ENCODE results near the gene SLX4IP.

- TF ChIP-seq, protein P1, sequence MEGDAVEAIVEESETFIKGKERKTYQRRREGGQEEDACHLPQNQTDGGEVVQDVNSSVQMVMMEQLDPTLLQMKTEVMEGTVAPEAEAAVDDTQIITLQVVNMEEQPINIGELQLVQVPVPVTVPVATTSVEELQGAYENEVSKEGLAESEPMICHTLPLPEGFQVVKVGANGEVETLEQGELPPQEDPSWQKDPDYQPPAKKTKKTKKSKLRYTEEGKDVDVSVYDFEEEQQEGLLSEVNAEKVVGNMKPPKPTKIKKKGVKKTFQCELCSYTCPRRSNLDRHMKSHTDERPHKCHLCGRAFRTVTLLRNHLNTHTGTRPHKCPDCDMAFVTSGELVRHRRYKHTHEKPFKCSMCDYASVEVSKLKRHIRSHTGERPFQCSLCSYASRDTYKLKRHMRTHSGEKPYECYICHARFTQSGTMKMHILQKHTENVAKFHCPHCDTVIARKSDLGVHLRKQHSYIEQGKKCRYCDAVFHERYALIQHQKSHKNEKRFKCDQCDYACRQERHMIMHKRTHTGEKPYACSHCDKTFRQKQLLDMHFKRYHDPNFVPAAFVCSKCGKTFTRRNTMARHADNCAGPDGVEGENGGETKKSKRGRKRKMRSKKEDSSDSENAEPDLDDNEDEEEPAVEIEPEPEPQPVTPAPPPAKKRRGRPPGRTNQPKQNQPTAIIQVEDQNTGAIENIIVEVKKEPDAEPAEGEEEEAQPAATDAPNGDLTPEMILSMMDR (IDR thresholded peaks at IDR 0.05 in 2 of 3, conservative IDR thresholded peaks at IDR 0.05 in 1 of 3; ENCODE audit: borderline replicate concordance in 1 of 3, insufficient read depth in 1 of 3, low read depth in 2 of 3, low read length in 2 of 3) = no peak
- TF ChIP-seq POLR2A (IDR thresholded peaks at IDR 0.05; ENCODE audit: borderline replicate concordance, extremely low read depth, insufficient read depth, insufficient read length) = no peak
- no peak for TF ChIP-seq MAX (IDR thresholded peaks at IDR 0.05)
- TF ChIP-seq POLR2AphosphoS5 (IDR thresholded peaks at IDR 0.05; ENCODE audit: low read depth, low read length) = no peak
- no peak for TF ChIP-seq ZFX (IDR thresholded peaks at IDR 0.05)
- TF ChIP-seq EZH2phosphoT487 (IDR thresholded peaks at IDR 0.05; ENCODE audit: borderline replicate concordance) = no peak
- TF ChIP-seq EZH2 (IDR thresholded peaks at IDR 0.05) = no peak
- TF ChIP-seq CEBPB (IDR thresholded peaks at IDR 0.05; ENCODE audit: low read depth) = no peak
- TF ChIP-seq ZNF274 (IDR thresholded peaks at IDR 0.05; ENCODE audit: low read depth, low read length) = no peak
- TF ChIP-seq, protein P2, sequence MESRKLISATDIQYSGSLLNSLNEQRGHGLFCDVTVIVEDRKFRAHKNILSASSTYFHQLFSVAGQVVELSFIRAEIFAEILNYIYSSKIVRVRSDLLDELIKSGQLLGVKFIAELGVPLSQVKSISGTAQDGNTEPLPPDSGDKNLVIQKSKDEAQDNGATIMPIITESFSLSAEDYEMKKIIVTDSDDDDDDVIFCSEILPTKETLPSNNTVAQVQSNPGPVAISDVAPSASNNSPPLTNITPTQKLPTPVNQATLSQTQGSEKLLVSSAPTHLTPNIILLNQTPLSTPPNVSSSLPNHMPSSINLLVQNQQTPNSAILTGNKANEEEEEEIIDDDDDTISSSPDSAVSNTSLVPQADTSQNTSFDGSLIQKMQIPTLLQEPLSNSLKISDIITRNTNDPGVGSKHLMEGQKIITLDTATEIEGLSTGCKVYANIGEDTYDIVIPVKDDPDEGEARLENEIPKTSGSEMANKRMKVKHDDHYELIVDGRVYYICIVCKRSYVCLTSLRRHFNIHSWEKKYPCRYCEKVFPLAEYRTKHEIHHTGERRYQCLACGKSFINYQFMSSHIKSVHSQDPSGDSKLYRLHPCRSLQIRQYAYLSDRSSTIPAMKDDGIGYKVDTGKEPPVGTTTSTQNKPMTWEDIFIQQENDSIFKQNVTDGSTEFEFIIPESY (IDR thresholded peaks at IDR 0.05; ENCODE audit: extremely low read depth, insufficient replicate concordance, low read length) = no peak
- TF ChIP-seq SP1 (IDR thresholded peaks at IDR 0.05; ENCODE audit: low read depth) = no peak
- no peak for TF ChIP-seq TCF7L2 (IDR thresholded peaks at IDR 0.05; ENCODE audit: borderline replicate concordance, extremely low read depth, insufficient read depth, insufficient read length)
- TF ChIP-seq, protein P3, sequence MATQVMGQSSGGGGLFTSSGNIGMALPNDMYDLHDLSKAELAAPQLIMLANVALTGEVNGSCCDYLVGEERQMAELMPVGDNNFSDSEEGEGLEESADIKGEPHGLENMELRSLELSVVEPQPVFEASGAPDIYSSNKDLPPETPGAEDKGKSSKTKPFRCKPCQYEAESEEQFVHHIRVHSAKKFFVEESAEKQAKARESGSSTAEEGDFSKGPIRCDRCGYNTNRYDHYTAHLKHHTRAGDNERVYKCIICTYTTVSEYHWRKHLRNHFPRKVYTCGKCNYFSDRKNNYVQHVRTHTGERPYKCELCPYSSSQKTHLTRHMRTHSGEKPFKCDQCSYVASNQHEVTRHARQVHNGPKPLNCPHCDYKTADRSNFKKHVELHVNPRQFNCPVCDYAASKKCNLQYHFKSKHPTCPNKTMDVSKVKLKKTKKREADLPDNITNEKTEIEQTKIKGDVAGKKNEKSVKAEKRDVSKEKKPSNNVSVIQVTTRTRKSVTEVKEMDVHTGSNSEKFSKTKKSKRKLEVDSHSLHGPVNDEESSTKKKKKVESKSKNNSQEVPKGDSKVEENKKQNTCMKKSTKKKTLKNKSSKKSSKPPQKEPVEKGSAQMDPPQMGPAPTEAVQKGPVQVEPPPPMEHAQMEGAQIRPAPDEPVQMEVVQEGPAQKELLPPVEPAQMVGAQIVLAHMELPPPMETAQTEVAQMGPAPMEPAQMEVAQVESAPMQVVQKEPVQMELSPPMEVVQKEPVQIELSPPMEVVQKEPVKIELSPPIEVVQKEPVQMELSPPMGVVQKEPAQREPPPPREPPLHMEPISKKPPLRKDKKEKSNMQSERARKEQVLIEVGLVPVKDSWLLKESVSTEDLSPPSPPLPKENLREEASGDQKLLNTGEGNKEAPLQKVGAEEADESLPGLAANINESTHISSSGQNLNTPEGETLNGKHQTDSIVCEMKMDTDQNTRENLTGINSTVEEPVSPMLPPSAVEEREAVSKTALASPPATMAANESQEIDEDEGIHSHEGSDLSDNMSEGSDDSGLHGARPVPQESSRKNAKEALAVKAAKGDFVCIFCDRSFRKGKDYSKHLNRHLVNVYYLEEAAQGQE (IDR thresholded peaks at IDR 0.05; ENCODE audit: low read depth) = no peak
- TF ChIP-seq RAD21 (IDR thresholded peaks at IDR 0.05; ENCODE audit: low read depth) = no peak
Observed at GRCh38 chr20:10513931-10514575, 78.9 kb downstream of the SLX4IP start.

All from HCT116 (cell line).